A549 (cell line): Measurements from ENCODE around the gene GDI2. TPM values are rescaled to one million over a fixed set of nuclear protein-coding genes. Genes with fewer than 3 reads are reported as not detected.

Experiments
- ATAC-seq, 2 experiments: fragments of 200-7000 bp in 1 of 2; fragments of >200 bp in 1 of 2; cut with Nextera tagmentation in 1 of 2; cut with Tn5 transposase in 1 of 2; 3 replicates each; pipeline versions ENCODE4 v1.8.0 to v1.9.1; 2018 to 2020; ENCODE audit warnings: mild to moderate bottlenecking in 1 of 2, moderate library complexity in 1 of 2
- CTCF ChIA-PET: fragments of 300-600 bp; sonication (Branson Sonifier 250); formaldehyde crosslinking; extraction: SDS; loops from one replicate; lab custom pipeline; 2021; ENCODE audit warnings: antibody characterized with exemption, inconsistent platforms; lab: Yijun Ruan, JAX
- POLR2A ChIA-PET: fragments of 350-600 bp; formaldehyde crosslinking; extraction: SDS; loops from one replicate; lab custom pipeline; 2021; ENCODE audit warnings: antibody characterized with exemption, inconsistent platforms; lab: Yijun Ruan, JAX
- DNase-seq, 2 experiments: peaks; one replicate each; pipeline versions ENCODE4 v3.0.0 to v3.0.0-alpha.2; 2011 to 2016; ENCODE audit warnings: low read depth in 1 of 2, low spot score in 1 of 2
- FAIRE-seq: peaks from 2 replicates; lab custom pipeline; 2011; peaks lifted over from hg19 to GRCh38; lab: Jason Lieb, UNC
- H3K27ac ChIP-seq, 2 experiments: fragments of >200 bp; sonication (Bioruptor Twin); formaldehyde crosslinking; 3 replicates each; pipeline ENCODE4 v1.5.1; 2016 to 2017
- H3K4me1 ChIP-seq: fragments of >200 bp; sonication (Bioruptor Twin); formaldehyde crosslinking; 3 replicates; pipeline ENCODE4 v1.6.1; 2016
- H3K4me2 ChIP-seq: fragments of >200 bp; sonication (Bioruptor Twin); formaldehyde crosslinking; 3 replicates; pipeline ENCODE4 v1.6.1; 2016
- H3K4me3 ChIP-seq: fragments of >200 bp; sonication (Bioruptor Twin); formaldehyde crosslinking; 3 replicates; pipeline ENCODE4 v1.5.1; 2016
- H3K9me3 ChIP-seq: fragments of >200 bp; sonication (Bioruptor Twin); formaldehyde crosslinking; 3 replicates; pipeline ENCODE4 v1.6.1; 2016
- CEBPB ChIP-seq, 2 experiments: fragments of >200 bp in 1 of 2; sonication (Bioruptor Twin) in 1 of 2; formaldehyde crosslinking in 1 of 2; IDR thresholded peaks; 2 replicates each; pipeline ENCODE4 v1.6.1; 2012 to 2016
- CHD2 ChIP-seq: fragments of 150-350 bp; IDR thresholded peaks from 2 replicates; pipeline ENCODE4 v1.6.1; 2014; ENCODE audit warnings: low read length; ENCODE audit not compliant: partially characterized antibody
- CHD4 ChIP-seq: fragments of 200-600 bp; sonication (generic); IDR thresholded peaks from 2 replicates; pipeline ENCODE4 v1.6.1; 2016; ENCODE audit warnings: antibody characterized with exemption, mild to moderate bottlenecking, borderline replicate concordance
- EHF ChIP-seq: fragments of 250-450 bp; sonication (Bioruptor Pico); IDR thresholded peaks from 2 replicates; pipeline ENCODE4 v1.5.0; 2020; ENCODE audit warnings: mild to moderate bottlenecking
- ELK1 ChIP-seq: fragments of 150-350 bp; IDR thresholded peaks from 2 replicates; pipeline ENCODE4 v1.6.1; 2014; ENCODE audit warnings: low read depth, mild to moderate bottlenecking, low read length
- FOSB ChIP-seq: fragments of 250-450 bp; sonication (Bioruptor Pico); IDR thresholded peaks from 2 replicates; pipeline ENCODE4 v1.5.0; 2020; ENCODE audit warnings: mild to moderate bottlenecking, moderate library complexity
- FOSL2 ChIP-seq, 2 experiments: fragments of 450-650 bp in 1 of 2; fragments of >200 bp in 1 of 2; sonication (Bioruptor Twin) in 1 of 2; formaldehyde crosslinking; IDR thresholded peaks; 2 replicates each; pipeline versions ENCODE4 v1.5.0 to v1.6.1; 2016 to 2020; ENCODE audit warnings: mild to moderate bottlenecking in 1 of 2, moderate library complexity in 1 of 2
- FOXS1 ChIP-seq: fragments of 250-450 bp; sonication (Bioruptor Pico); IDR thresholded peaks from 2 replicates; pipeline ENCODE4 v1.5.0; 2020; ENCODE audit warnings: mild to moderate bottlenecking, moderate library complexity
- GATA3 ChIP-seq: IDR thresholded peaks from 2 replicates; pipeline ENCODE4 v1.6.1; 2012; ENCODE audit warnings: borderline replicate concordance
- HMGXB4 ChIP-seq: fragments of 250-450 bp; sonication (Bioruptor Pico); IDR thresholded peaks from 2 replicates; pipeline ENCODE4 v1.5.0; 2021; ENCODE audit warnings: mild to moderate bottlenecking, moderate library complexity, borderline replicate concordance
- HOXB13 ChIP-seq: fragments of 250-450 bp; sonication (Bioruptor Pico); IDR thresholded peaks from 2 replicates; pipeline ENCODE4 v1.5.0; 2020; ENCODE audit warnings: low read depth, mild to moderate bottlenecking, moderate library complexity
- HOXB5 ChIP-seq: fragments of 250-450 bp; sonication (Bioruptor Pico); IDR thresholded peaks from 2 replicates; pipeline ENCODE4 v1.5.0; 2020; ENCODE audit warnings: mild to moderate bottlenecking, moderate library complexity
- JUNB ChIP-seq: fragments of >200 bp; sonication (Bioruptor Twin); formaldehyde crosslinking; IDR thresholded peaks from 2 replicates; pipeline ENCODE4 v1.6.1; 2016
- MAFK ChIP-seq: fragments of 450-650 bp; IDR thresholded peaks from 2 replicates; pipeline ENCODE4 v1.6.1; 2014; ENCODE audit not compliant: partially characterized antibody
- MAZ ChIP-seq: fragments of 150-350 bp; IDR thresholded peaks from 2 replicates; pipeline ENCODE4 v1.6.1; 2014; ENCODE audit warnings: antibody characterized with exemption, low read depth, low read length, borderline replicate concordance
- NR3C1 ChIP-seq: fragments of >200 bp; sonication (Bioruptor Twin); formaldehyde crosslinking; IDR thresholded peaks from 3 replicates; pipeline ENCODE4 v1.6.1; 2017
- POLR2A ChIP-seq: IDR thresholded peaks from 2 replicates; pipeline ENCODE4 v1.6.1; 2012; ENCODE audit warnings: mild to moderate bottlenecking, low read length
- POLR2AphosphoS2 ChIP-seq: conservative IDR thresholded peaks from 2 replicates; pipeline ENCODE4 v1.6.1; 2012; ENCODE audit warnings: low read length, improper control_type of control experiment, inconsistent platforms
- RCOR1 ChIP-seq: fragments of 150-350 bp; IDR thresholded peaks from 2 replicates; pipeline ENCODE4 v1.6.1; 2014; ENCODE audit warnings: antibody characterized with exemption, low read length, low read depth
- RFX5 ChIP-seq: fragments of 450-650 bp; IDR thresholded peaks from 2 replicates; pipeline ENCODE4 v1.7.1; 2014; ENCODE audit warnings: antibody characterized with exemption, mild to moderate bottlenecking, moderate library complexity
- RNF2 ChIP-seq: fragments of 200-600 bp; sonication (generic); IDR thresholded peaks from 2 replicates; pipeline ENCODE4 v1.6.1; 2016; ENCODE audit warnings: low read depth, mild to moderate bottlenecking, antibody characterized with exemption, moderate library complexity, borderline replicate concordance
- SMC3 ChIP-seq: fragments of >200 bp; sonication (Bioruptor Twin); formaldehyde crosslinking; IDR thresholded peaks from 3 replicates; pipeline ENCODE4 v1.6.1; 2018; ENCODE audit warnings: inconsistent platforms
- SREBF2 ChIP-seq: fragments of 450-650 bp; IDR thresholded peaks from 2 replicates; pipeline ENCODE4 v1.6.1; 2014; ENCODE audit warnings: mild to moderate bottlenecking, moderate library complexity
- ZFP36 ChIP-seq: fragments of 450-650 bp; IDR thresholded peaks from 2 replicates; pipeline ENCODE4 v1.6.1; 2014; ENCODE audit warnings: borderline replicate concordance; ENCODE audit not compliant: partially characterized antibody
- ZNF302 ChIP-seq: fragments of 250-450 bp; sonication (Bioruptor Pico); IDR thresholded peaks from 2 replicates; pipeline ENCODE4 v1.9.0; 2021; ENCODE audit warnings: inconsistent platforms, mild to moderate bottlenecking, moderate library complexity
- ZSCAN20 ChIP-seq: fragments of 250-450 bp; sonication (Bioruptor Pico); IDR thresholded peaks from 2 replicates; pipeline ENCODE4 v1.8.0; 2022; ENCODE audit warnings: mild to moderate bottlenecking, moderate library complexity
- WGBS: methylation state at CpG from one replicate; pipeline ENCODE4 v1.1.6; 2017; ENCODE audit errors: missing lambda C conversion rate; 5-methylcytosine and 5-hydroxymethylcytosine counted together
- polyA plus RNA-seq, 4 experiments: library from polyadenylated mRNA; depleted of rRNA in 3 of 4; stranded (reverse); fragments of >200 nt; fragmentation: RNase III in 1 of 4; extraction: RNeasy Plus Mini Kit Qiagen cat#74134 plus additional on column Dnase treatment in 1 of 4; gene quantifications; 2 replicates in 3 of 4; 3 replicates in 1 of 4; pipeline ENCODE4 v1.2.3, GENCODE V29; 2011 to 2017
- TF ChIP-seq, protein P1 (sequence below): fragments of >200 bp; sonication (Bioruptor Twin); formaldehyde crosslinking; IDR thresholded peaks from 3 replicates; pipeline ENCODE4 v1.6.1; 2016
- TF ChIP-seq, protein P2 (sequence below): fragments of >200 bp; sonication (Bioruptor Twin); formaldehyde crosslinking; IDR thresholded peaks from 2 replicates; pipeline ENCODE4 v1.6.1; 2016
- TF ChIP-seq, protein P3 (sequence below): fragments of >200 bp; sonication (Bioruptor Twin); formaldehyde crosslinking; IDR thresholded peaks from 3 replicates; pipeline ENCODE4 v1.5.1; 2016

Gene GDI2
- polyA plus RNA-seq, 2 of the 4 experiments (the other 2 are of a cell fraction): 278 to 304 TPM

GRCh38 chr10:5741276-5741675, 72.0 kb downstream of the GDI2 start:
- no peak overlapping the region for H3K4me3 ChIP-seq
- FAIRE-seq (no peak), ATAC-seq (no peak), DNase-seq (no peak)
- H3K4me2 ChIP-seq: no peak overlapping the region
- POLR2A ChIA-PET: no interaction called here
- H3K27ac ChIP-seq: no peak overlapping the region
- 100% methylated on average over 1 of the region's 1 CpG for WGBS
- no peak for TF ChIP-seq RNF2
- no peak for TF ChIP-seq HMGXB4 (CRISPR knock-in tag)
- TF ChIP-seq FOSL2 (IDR thresholded peaks at IDR 0.05): no peak
- TF ChIP-seq FOSL2 (CRISPR knock-in tag; IDR thresholded peaks at IDR 0.05): no peak
- no peak for TF ChIP-seq SREBF2
- no peak for TF ChIP-seq HOXB13 (CRISPR knock-in tag)
- TF ChIP-seq HOXB5: no peak
- no peak for TF ChIP-seq MAZ
- TF ChIP-seq ZNF302 (CRISPR knock-in tag): no peak
- TF ChIP-seq JUNB: no peak
- no peak for TF ChIP-seq RCOR1
- TF ChIP-seq CHD4: no peak
- H3K4me1 ChIP-seq: no peaks in the 10 kb centered on the region
- no peaks in the 10 kb centered on the region for H3K9me3 ChIP-seq
- CTCF ChIA-PET: no interaction called here

DNA sequence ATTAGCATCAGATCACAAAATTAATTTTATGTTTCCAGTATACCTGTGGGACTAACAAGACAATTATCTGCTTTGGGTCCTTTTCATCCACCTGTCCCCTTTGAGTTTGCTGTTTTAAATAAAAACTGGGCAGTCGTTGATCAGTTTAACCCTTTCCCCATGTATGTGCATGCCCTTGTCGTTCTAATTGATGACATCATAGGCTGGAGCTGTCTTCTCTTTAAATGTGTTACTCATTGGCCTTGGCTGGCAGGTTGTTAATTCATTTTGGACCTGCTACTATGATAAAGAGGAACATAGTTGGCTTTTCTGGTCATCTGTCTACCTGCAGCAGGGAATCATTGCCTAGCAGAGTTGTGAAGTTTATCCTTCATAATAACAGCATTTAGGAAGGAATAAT, 74.8 kb downstream of the GDI2 start:
- Histone ChIP-seq H3K4me1 (no peaks in the 10 kb centered on the region), H3K27ac (no peak overlapping the region), H3K9me3 (no peaks in the 10 kb centered on the region), H3K4me2 (no peak overlapping the region), H3K4me3 (no peak overlapping the region)
- WGBS: 80% methylated on average over 2 of the region's 2 CpGs
- CTCF ChIA-PET: interaction anchor here (1.6 kb wide), 1 partner anchor 14 kb away, joined by 4 read pairs; no protein-coding TSS in a partner anchor
- ATAC-seq: no peak
- TF ChIP-seq RFX5: no peak
- no peak for TF ChIP-seq ELK1
- TF ChIP-seq FOSB: no peak
- TF ChIP-seq, protein P1, sequence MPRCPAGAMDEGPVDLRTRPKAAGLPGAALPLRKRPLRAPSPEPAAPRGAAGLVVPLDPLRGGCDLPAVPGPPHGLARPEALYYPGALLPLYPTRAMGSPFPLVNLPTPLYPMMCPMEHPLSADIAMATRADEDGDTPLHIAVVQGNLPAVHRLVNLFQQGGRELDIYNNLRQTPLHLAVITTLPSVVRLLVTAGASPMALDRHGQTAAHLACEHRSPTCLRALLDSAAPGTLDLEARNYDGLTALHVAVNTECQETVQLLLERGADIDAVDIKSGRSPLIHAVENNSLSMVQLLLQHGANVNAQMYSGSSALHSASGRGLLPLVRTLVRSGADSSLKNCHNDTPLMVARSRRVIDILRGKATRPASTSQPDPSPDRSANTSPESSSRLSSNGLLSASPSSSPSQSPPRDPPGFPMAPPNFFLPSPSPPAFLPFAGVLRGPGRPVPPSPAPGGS: no peak
- TF ChIP-seq ZFP36: no peak
- no peak for TF ChIP-seq SMC3
- TF ChIP-seq, protein P2, sequence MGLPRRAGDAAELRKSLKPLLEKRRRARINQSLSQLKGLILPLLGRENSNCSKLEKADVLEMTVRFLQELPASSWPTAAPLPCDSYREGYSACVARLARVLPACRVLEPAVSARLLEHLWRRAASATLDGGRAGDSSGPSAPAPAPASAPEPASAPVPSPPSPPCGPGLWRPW: no peak
- no peak for TF ChIP-seq CHD2
- TF ChIP-seq, protein P3, sequence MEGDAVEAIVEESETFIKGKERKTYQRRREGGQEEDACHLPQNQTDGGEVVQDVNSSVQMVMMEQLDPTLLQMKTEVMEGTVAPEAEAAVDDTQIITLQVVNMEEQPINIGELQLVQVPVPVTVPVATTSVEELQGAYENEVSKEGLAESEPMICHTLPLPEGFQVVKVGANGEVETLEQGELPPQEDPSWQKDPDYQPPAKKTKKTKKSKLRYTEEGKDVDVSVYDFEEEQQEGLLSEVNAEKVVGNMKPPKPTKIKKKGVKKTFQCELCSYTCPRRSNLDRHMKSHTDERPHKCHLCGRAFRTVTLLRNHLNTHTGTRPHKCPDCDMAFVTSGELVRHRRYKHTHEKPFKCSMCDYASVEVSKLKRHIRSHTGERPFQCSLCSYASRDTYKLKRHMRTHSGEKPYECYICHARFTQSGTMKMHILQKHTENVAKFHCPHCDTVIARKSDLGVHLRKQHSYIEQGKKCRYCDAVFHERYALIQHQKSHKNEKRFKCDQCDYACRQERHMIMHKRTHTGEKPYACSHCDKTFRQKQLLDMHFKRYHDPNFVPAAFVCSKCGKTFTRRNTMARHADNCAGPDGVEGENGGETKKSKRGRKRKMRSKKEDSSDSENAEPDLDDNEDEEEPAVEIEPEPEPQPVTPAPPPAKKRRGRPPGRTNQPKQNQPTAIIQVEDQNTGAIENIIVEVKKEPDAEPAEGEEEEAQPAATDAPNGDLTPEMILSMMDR: no peak
- no peak for TF ChIP-seq HMGXB4 (CRISPR knock-in tag)
- no peak for TF ChIP-seq JUNB
- no peak for TF ChIP-seq CEBPB (IDR thresholded peaks at IDR 0.05)
- no peak for TF ChIP-seq POLR2A
- no peak for TF ChIP-seq MAFK
- TF ChIP-seq FOXS1: no peak
- TF ChIP-seq NR3C1: no peak
- no peak for TF ChIP-seq GATA3
- TF ChIP-seq EHF (CRISPR knock-in tag): no peak
- TF ChIP-seq ZSCAN20 (CRISPR knock-in tag): no peak
- no peak for TF ChIP-seq POLR2AphosphoS2
- no peak for DNase-seq
- FAIRE-seq: no peak
- POLR2A ChIA-PET: no interaction called here
